GM12878 (cell line): ENCODE measurements around the gene CERT1.

Source experiments
- JUND ChIP-seq: IDR thresholded peaks from 2 replicates; pipeline ENCODE4 v1.6.1; 2012; ENCODE audit warnings: low read depth, mild to moderate bottlenecking, low read length, improper control_type of control experiment, moderate library complexity
- PBX3 ChIP-seq: IDR thresholded peaks from 2 replicates; pipeline ENCODE4 v1.6.1; 2011; ENCODE audit warnings: mild to moderate bottlenecking, low read depth, low read length, moderate library complexity; ENCODE audit not compliant: insufficient replicate concordance
- POLR2A ChIP-seq: IDR thresholded peaks from 2 replicates; pipeline ENCODE4 v1.6.1; 2011; ENCODE audit warnings: low read depth, mild to moderate bottlenecking, low read length

GRCh38 chr5:75521195-75521594 is 9.8 kb upstream of the CERT1 start:
- no peak for TF ChIP-seq POLR2A
- TF ChIP-seq JUND, result no peak
- TF ChIP-seq PBX3, result no peak
